ENCODE results near the gene IL2RG.

IL2RG gene

GRCh38 chrX:71068044-71068918 is 43.1 kb downstream of the IL2RG start, which contains the start of gene SNX12:
TSS of gene SNX12 (minus strand) at chrX:71068334. CDS start at chrX:71068306, 28 bp downstream.
- peak; percentile 98 for DNase-seq

- peak; percentile 33 for DNase-seq
These were observed 43.7 kb downstream of the IL2RG start for GRCh38 chrX:71067712-71068043.

- DNase-seq: no peak
These were observed 44.3 kb downstream of the IL2RG start for GRCh38 chrX:71067089-71067488.

GRCh38 chrX:71060127-71060526 is 51.2 kb downstream of the IL2RG start:
- no peak for DNase-seq

GRCh38 chrX:71057848-71058530 is 53.4 kb downstream of the IL2RG start:
- DNase-seq: no peak

All from retina (tissue), 1 donor.